Pancreas (tissue), 10 donors: ENCODE data around the gene RIC8B. TPM values are rescaled to one million over a fixed set of nuclear protein-coding genes. Genes with fewer than 3 reads are reported as not detected.
A peak's percentile ranks its signal among the peaks of the same experiment; 100 is the strongest.
"Not testable (repeated sequence)": the region's sequence is repeated elsewhere in the genome, so short reads cannot be mapped to it uniquely, and the experiment has no call there.

Experiments used
- ATAC-seq, 4 donors: fragments of 200-7000 bp; cut with Tn5 transposase; one replicate each; pipeline versions ENCODE4 v1.8.0 to v1.9.1; 2020; ENCODE audit warnings: mild to moderate bottlenecking in 4 of 4, moderate library complexity in 4 of 4
- DNase-seq, 6 donors: peaks; one replicate each; pipeline ENCODE4 v3.0.0-alpha.2; 2020
- FAIRE-seq: peaks from 2 replicates; lab custom pipeline; 2012; peaks lifted over from hg19 to GRCh38; lab: Jason Lieb, UNC
- H3K27ac ChIP-seq, 4 donors: fragments of 200-600 bp; sonication (generic); 1 replicate in 3 of 4; 2 replicates in 1 of 4; pipeline versions ENCODE4 v1.5.0 to v1.8.0; 2020
- H3K27me3 ChIP-seq, 4 donors: fragments of 200-600 bp; one replicate each; pipeline ENCODE4 v1.8.0; 2021
- H3K36me3 ChIP-seq, 3 donors: fragments of 200-600 bp; sonication (generic) in 1 of 3; one replicate each; pipeline versions ENCODE4 v1.5.0 to v1.8.0; 2020 to 2021
- H3K4me1 ChIP-seq, 3 donors: fragments of 200-600 bp; one replicate each; pipeline ENCODE4 v1.8.0; 2021
- H3K4me3 ChIP-seq, 4 donors: fragments of 200-600 bp; sonication (generic) in 2 of 4; one replicate each; pipeline versions ENCODE4 v1.5.0 to v1.8.0; 2020 to 2021
- H3K9me3 ChIP-seq, 4 donors: fragments of 200-600 bp; one replicate each; pipeline ENCODE4 v1.8.0; 2021
- CTCF ChIP-seq, 4 donors: fragments of 200-600 bp; sonication (generic) in 3 of 4; IDR thresholded peaks; one replicate each; pipeline versions ENCODE4 v1.5.0 to v1.8.0; 2021; ENCODE audit warnings: antibody characterized with exemption in 4 of 4
- WGBS, 2 donors: extraction: QIAGEN DNeasy Blood & Tissue Kit; methylation state at CpG; one replicate each; pipeline ENCODE4 v1.1.7; 2013; 5-methylcytosine and 5-hydroxymethylcytosine counted together
- intact Hi-C, 3 donors: fragments of 100-400 bp; cut with DNase I; formaldehyde crosslinking; loops; one replicate each; pipeline versions ENCODE4 v1.11.1 to v1.14.2; 2022
- polyA plus RNA-seq, 2 donors: library from polyadenylated mRNA; stranded (reverse); fragments of 200-250 nt; gene quantifications; one replicate each; pipeline ENCODE4 v1.2.3, GENCODE V29; 2013
- total RNA-seq, 6 donors: library from RNA; stranded (reverse); fragmentation: NEBNext Ultra II Directional in 4 of 6; extraction: Animal tissue kit (Norgen Biotek cat#: 25700) in 4 of 6; gene quantifications; one replicate each; pipeline versions ENCODE4 v1.2.1 to v1.2.4, GENCODE V29; 2021 to 2023
- donor health status: healthy with polysubstance abuse.
- donor health status: DM: no; HTN: no; CAD: no; lungs with moderate emphysema.
- donor health status: DM: no; HTN: no; CAD: no.
- donor health status: control.
- donor health status: control.
- donor health status: Bipolar disorder and iron deficiency.
- donor health status: DM: yes; HTN: yes; CAD: no.
- donor health status: DM: no; HTN: no; CAD: no.
- donor health status: DM: no; HTN: no; CAD: no.
- donor health status: DM: yes; HTN: yes; CAD: no.

The RIC8B gene
- total RNA-seq (10 to 100 TPM in 3 of 6 donors, 1 to 10 TPM in 3; 7.4 to 17.5 (median 10.2) TPM), polyA plus RNA-seq (1 to 10 TPM; 5.3 to 8.5 TPM)

- FAIRE-seq (peak; percentile 90), DNase-seq (peak; percentile 95 to 97 (median 96)), ATAC-seq (peak; percentile 93 to 97 (median 96))
- TF ChIP-seq CTCF (IDR thresholded peaks at IDR 0.05), result no peak
- Histone ChIP-seq H3K4me3 (peak within 1 kb of the TSS; percentile 80 to 90 (median 82)), H3K4me1 (peaks cover 0 to 14% (median 6%) of the 10 kb centered on the region in 3 donors), H3K9me3 (no peaks in the 10 kb centered on the region), H3K36me3 (no peaks in the 10 kb centered on the region), H3K27me3 (no peaks in the 10 kb centered on the region), H3K27ac (peak within 1 kb of the TSS; percentile 85 to 94 (median 92))
- intact Hi-C loops, result no loop called here
- 0 to 1% methylated on average over 48 to 66 of the region's 66 CpGs for WGBS, 2 donors
Observed at GRCh38 chr12:106774005-106774807, at the start of gene RIC8B. TSS of gene RIC8B (plus strand) at chr12:106774682. CDS start at chr12:106774746, 64 bp downstream.

- Histone ChIP-seq H3K4me1 (no peaks in the 10 kb centered on the region), H3K36me3 (no peaks in the 10 kb centered on the region), H3K9me3 (no peaks in the 10 kb centered on the region), H3K27me3 (no peaks in the 10 kb centered on the region), H3K27ac (no peak overlapping the region), H3K4me3 (no peak overlapping the region)
- ATAC-seq (no peak), FAIRE-seq (no peak), DNase-seq (no peak)
- intact Hi-C loops, result no loop called here
- no peak for TF ChIP-seq CTCF (IDR thresholded peaks at IDR 0.05)
- WGBS, 2 donors, result 84 to 87% methylated on average over 6 of the region's 6 CpGs
Observed at GRCh38 chr12:106724934-106725333, 49.5 kb upstream of the RIC8B start.

- intact Hi-C loops, H3K4me3 ChIP-seq, DNase-seq, H3K36me3 ChIP-seq, H3K9me3 ChIP-seq, H3K4me1 ChIP-seq, H3K27me3 ChIP-seq, H3K27ac ChIP-seq, ATAC-seq: not testable (repeated sequence)
- 84 to 92% methylated on average over 5 of the region's 5 CpGs for WGBS, 2 donors
- FAIRE-seq, result peak; percentile 75
Observed at GRCh38 chr12:106726603-106727202, 47.8 kb upstream of the RIC8B start.

GRCh38 chr12:106729611-106730010, 44.9 kb upstream of the RIC8B start:
- intact Hi-C loops, result no loop called here
- no peak for FAIRE-seq
- H3K9me3 ChIP-seq, result no peaks in the 10 kb centered on the region
- H3K4me1 ChIP-seq, result no peaks in the 10 kb centered on the region
- no peak for DNase-seq
- H3K4me3 ChIP-seq, result no peak overlapping the region
- TF ChIP-seq CTCF (IDR thresholded peaks at IDR 0.05), result no peak
- H3K27me3 ChIP-seq, result no peaks in the 10 kb centered on the region
- no peaks in the 10 kb centered on the region for H3K36me3 ChIP-seq
- H3K27ac ChIP-seq, result no peak overlapping the region
- 93 to 100% methylated on average over 1 of the region's 1 CpG for WGBS, 2 donors
- ATAC-seq, result no peak

GRCh38 chr12:106732890-106733289, 41.6 kb upstream of the RIC8B start:
- Histone ChIP-seq H3K27ac (no peak overlapping the region), H3K9me3 (no peaks in the 10 kb centered on the region), H3K4me1 (no peaks in the 10 kb centered on the region), H3K27me3 (no peaks in the 10 kb centered on the region), H3K4me3 (no peak overlapping the region), H3K36me3 (no peaks in the 10 kb centered on the region)
- ATAC-seq, result no peak
- no peak for FAIRE-seq
- no peak for DNase-seq
- no peak for TF ChIP-seq CTCF (IDR thresholded peaks at IDR 0.05)
- intact Hi-C loops, result no loop called here
- WGBS, 2 donors, result 89 to 90% methylated on average over 5 of the region's 5 CpGs
